Stomach (tissue), 9 donors: ENCODE results near the gene OBSCN. TPM values are rescaled to one million over a fixed set of nuclear protein-coding genes. Genes with fewer than 3 reads are reported as not detected.

ENCODE experiments used
- DNase-seq, 2 donors: peaks; one replicate each; pipeline versions ENCODE4 v3.0.0 to v3.0.0-alpha.2; 2013 to 2019
- H3K27ac ChIP-seq, 5 donors: fragments of 200-600 bp in 4 of 5; sonication (generic) in 4 of 5; one replicate each; pipeline ENCODE4 v1.5.1; 2013 to 2019; ENCODE audit warnings: mild to moderate bottlenecking in 1 of 5, moderate library complexity in 1 of 5
- H3K27me3 ChIP-seq, 3 donors: fragments of 200-600 bp; sonication (generic); one replicate each; pipeline ENCODE4 v1.5.1; 2017 to 2019; ENCODE audit warnings: mixed run types in 1 of 3
- H3K36me3 ChIP-seq, 4 donors: fragments of 200-600 bp; sonication (generic); 1 replicate in 3 of 4; 2 replicates in 1 of 4; pipeline ENCODE4 v1.5.1; 2016 to 2019
- H3K4me1 ChIP-seq, 4 donors: fragments of 200-600 bp; sonication (generic); one replicate each; pipeline ENCODE4 v1.5.1; 2016 to 2019
- H3K4me3 ChIP-seq, 4 donors: fragments of 200-600 bp; sonication (generic) in 3 of 4; one replicate each; pipeline ENCODE4 v1.5.1; 2016 to 2019; ENCODE audit warnings: mild to moderate bottlenecking in 1 of 4
- H3K9me3 ChIP-seq, 4 donors: fragments of 200-600 bp; sonication (generic); one replicate each; pipeline ENCODE4 v1.5.1; 2016 to 2019
- EP300 ChIP-seq: sonication (generic); formaldehyde crosslinking; IDR thresholded peaks from one replicate; pipeline ENCODE4 v1.6.1; 2017; ENCODE audit warnings: antibody characterized with exemption
- POLR2A ChIP-seq, 4 donors: fragments of 450-650 bp; IDR thresholded peaks; one replicate each; pipeline ENCODE4 v1.6.1; 2016; ENCODE audit warnings: antibody characterized with exemption in 4 of 4, control low read depth in 2 of 4, mild to moderate bottlenecking in 1 of 4, moderate library complexity in 1 of 4
- POLR2AphosphoS5 ChIP-seq, 3 donors: sonication (generic); formaldehyde crosslinking; IDR thresholded peaks; one replicate each; pipeline ENCODE4 v1.6.1; 2016; ENCODE audit warnings: antibody characterized with exemption in 3 of 3
- WGBS, 5 donors: extraction: QIAGEN DNeasy Blood & Tissue Kit in 3 of 5; methylation state at CpG; one replicate each; pipeline versions ENCODE4 v1.1.5 to v1.1.7; 2013 to 2018; 5-methylcytosine and 5-hydroxymethylcytosine counted together
- intact Hi-C: fragments of 100-400 bp; cut with DNase I; formaldehyde crosslinking; loops from one replicate; pipeline ENCODE4 v1.15.1; 2023; ENCODE audit warnings: low total_unique reads
- polyA plus RNA-seq, 3 donors: library from polyadenylated mRNA; stranded (reverse); fragments of 200-250 nt; gene quantifications; one replicate each; pipeline ENCODE4 v1.2.3, GENCODE V29; 2013
- total RNA-seq, 5 donors: library from RNA; depleted of rRNA; stranded (reverse); fragments of >200 nt; gene quantifications; one replicate each; pipeline versions ENCODE4 v1.1.0 to v1.2.3, GENCODE V29; 2014 to 2016
- TF ChIP-seq, protein P1 (sequence below), 7 experiments: fragments of 450-650 bp in 4 of 7; fragments of 200-600 bp in 3 of 7; sonication (generic) in 3 of 7; IDR thresholded peaks; one replicate each; pipeline ENCODE4 v1.5.1; 2016 to 2019; ENCODE audit warnings: antibody characterized with exemption in 7 of 7, control low read depth in 2 of 7, mild to moderate bottlenecking in 1 of 7
- donor health status: healthy with polysubstance abuse.
- donor health status: Bipolar disorder and iron deficiency.
- donor health status: healthy.

The OBSCN gene
- total and polyA plus RNA-seq, 8 donors = 7.2 to 111 (median 24.7) TPM

GRCh38 chr1:228370941-228371740 lies 163.3 kb downstream of the OBSCN start:
- Histone ChIP-seq H3K27me3 (peaks cover 0 to 62% (median 17%) of the 10 kb centered on the region in 3 donors), H3K4me3 (no peak overlapping the region), H3K9me3 (no peaks in the 10 kb centered on the region), H3K27ac (no peak overlapping the region), H3K4me1 (peaks cover 0 to 28% (median 11%) of the 10 kb centered on the region in 4 donors), H3K36me3 (no peaks in the 10 kb centered on the region)
- WGBS, 5 donors = 44 to 80% (median 63%) methylated on average over 12 to 50 of the region's 50 CpGs
- intact Hi-C loops = no loop called here
- DNase-seq = peak in 1 of 2 donors; percentile 61
- TF ChIP-seq EP300 (no peak), POLR2A (IDR thresholded peaks at IDR 0.05) (no peak), POLR2AphosphoS5 (IDR thresholded peaks at IDR 0.05) (no peak)
- TF ChIP-seq, protein P1, sequence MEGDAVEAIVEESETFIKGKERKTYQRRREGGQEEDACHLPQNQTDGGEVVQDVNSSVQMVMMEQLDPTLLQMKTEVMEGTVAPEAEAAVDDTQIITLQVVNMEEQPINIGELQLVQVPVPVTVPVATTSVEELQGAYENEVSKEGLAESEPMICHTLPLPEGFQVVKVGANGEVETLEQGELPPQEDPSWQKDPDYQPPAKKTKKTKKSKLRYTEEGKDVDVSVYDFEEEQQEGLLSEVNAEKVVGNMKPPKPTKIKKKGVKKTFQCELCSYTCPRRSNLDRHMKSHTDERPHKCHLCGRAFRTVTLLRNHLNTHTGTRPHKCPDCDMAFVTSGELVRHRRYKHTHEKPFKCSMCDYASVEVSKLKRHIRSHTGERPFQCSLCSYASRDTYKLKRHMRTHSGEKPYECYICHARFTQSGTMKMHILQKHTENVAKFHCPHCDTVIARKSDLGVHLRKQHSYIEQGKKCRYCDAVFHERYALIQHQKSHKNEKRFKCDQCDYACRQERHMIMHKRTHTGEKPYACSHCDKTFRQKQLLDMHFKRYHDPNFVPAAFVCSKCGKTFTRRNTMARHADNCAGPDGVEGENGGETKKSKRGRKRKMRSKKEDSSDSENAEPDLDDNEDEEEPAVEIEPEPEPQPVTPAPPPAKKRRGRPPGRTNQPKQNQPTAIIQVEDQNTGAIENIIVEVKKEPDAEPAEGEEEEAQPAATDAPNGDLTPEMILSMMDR (IDR thresholded peaks at IDR 0.05) = no peak

- WGBS, 5 donors = 42 to 68% (median 49%) methylated on average over 3 to 4 of the region's 4 CpGs; no CpG with 5 or more reads in 1 of the 5 donors
These were observed 163.9 kb downstream of the OBSCN start for GRCh38 chr1:228371741-228372182.

GRCh38 chr1:228372183-228373003 lies 164.5 kb downstream of the OBSCN start:
- TF ChIP-seq POLR2AphosphoS5 (IDR thresholded peaks at IDR 0.05) (no peak), POLR2A (IDR thresholded peaks at IDR 0.05) (no peak), EP300 (no peak)
- TF ChIP-seq, protein P1 (IDR thresholded peaks at IDR 0.05) = no peak
- H3K36me3 ChIP-seq = no peaks in the 10 kb centered on the region
- no peak overlapping the region for H3K27ac ChIP-seq
- 39 to 58% (median 51%) methylated on average over 12 to 34 of the region's 34 CpGs for WGBS, 5 donors
- no peaks in the 10 kb centered on the region for H3K9me3 ChIP-seq
- H3K4me3 ChIP-seq = no peak overlapping the region
- peaks cover 0 to 50% (median 17%) of the 10 kb centered on the region in 3 donors for H3K27me3 ChIP-seq
- intact Hi-C loops = no loop called here
- H3K4me1 ChIP-seq = peaks cover 0 to 28% (median 11%) of the 10 kb centered on the region in 4 donors
- DNase-seq = peak in 1 of 2 donors; percentile 73

More at GRCh38 chr1:228371741-228372182, 163.9 kb downstream of the OBSCN start:
- Histone ChIP-seq H3K27ac (no peak overlapping the region), H3K27me3 (peaks cover 0 to 56% (median 17%) of the 10 kb centered on the region in 3 donors), H3K4me1 (peaks cover 0 to 28% (median 11%) of the 10 kb centered on the region in 4 donors), H3K36me3 (no peaks in the 10 kb centered on the region), H3K4me3 (no peak overlapping the region), H3K9me3 (no peaks in the 10 kb centered on the region)
- TF ChIP-seq POLR2A (IDR thresholded peaks at IDR 0.05) = no peak
- no peak for TF ChIP-seq EP300
- TF ChIP-seq, protein P1 (IDR thresholded peaks at IDR 0.05) = no peak
- TF ChIP-seq POLR2AphosphoS5 (IDR thresholded peaks at IDR 0.05) = no peak
- intact Hi-C loops = no loop called here
- DNase-seq = no peak

DNA sequence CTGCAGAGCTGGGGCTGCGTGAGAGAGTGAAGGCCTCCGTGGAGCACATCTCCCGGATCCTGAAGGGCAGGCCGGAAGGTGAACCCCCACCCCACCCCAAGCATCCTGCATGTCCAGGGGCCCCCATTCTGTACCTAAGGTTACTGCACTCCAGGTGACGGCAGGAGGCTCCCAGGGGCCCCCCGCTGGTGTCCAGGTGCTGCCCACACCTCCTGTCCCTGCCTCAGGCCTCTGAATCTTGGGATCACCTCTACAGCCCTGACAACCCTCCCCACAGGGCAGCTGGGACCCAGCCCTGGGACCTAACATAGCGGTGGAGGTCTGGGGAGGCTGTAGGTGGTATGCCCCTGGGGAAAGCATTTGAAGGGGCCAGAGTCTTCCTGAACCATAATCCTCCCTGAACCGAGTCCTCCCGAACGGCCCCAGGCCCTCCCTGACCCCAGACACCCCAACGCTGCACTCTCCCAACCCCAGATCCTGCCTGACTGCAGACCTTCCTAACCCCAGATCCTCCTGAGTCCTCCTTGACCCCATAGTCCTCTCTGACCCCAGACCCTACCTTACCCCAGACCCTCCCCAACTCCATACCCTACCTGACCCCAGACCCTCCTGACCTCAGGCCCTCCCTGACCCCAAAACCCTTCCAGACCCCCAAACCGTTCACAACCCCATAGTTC lies 165.3 kb downstream of the OBSCN start:
- intact Hi-C loops = no loop called here
- Histone ChIP-seq H3K36me3 (no peaks in the 10 kb centered on the region), H3K27ac (no peak overlapping the region), H3K4me1 (peaks cover 4 to 31% (median 14%) of the 10 kb centered on the region in 4 donors), H3K4me3 (no peak overlapping the region), H3K27me3 (peaks cover 0 to 49% (median 17%) of the 10 kb centered on the region in 3 donors), H3K9me3 (no peaks in the 10 kb centered on the region)
- WGBS, 5 donors = 62 to 82% (median 74%) methylated on average over 8 to 12 of the region's 12 CpGs
- TF ChIP-seq EP300 (no peak), POLR2AphosphoS5 (IDR thresholded peaks at IDR 0.05) (no peak), POLR2A (IDR thresholded peaks at IDR 0.05) (no peak)
- TF ChIP-seq, protein P1 (IDR thresholded peaks at IDR 0.05) = no peak
- DNase-seq = no peak
